ENCODE measurements around the gene RGS4.

- TF ChIP-seq CTCF (IDR thresholded peaks at IDR 0.05) = no peak
- no peak for TF ChIP-seq POLR2A (IDR thresholded peaks at IDR 0.05)
These were observed 15.2 kb downstream of the RGS4 start for GRCh38 chr1:163084330-163084729.

All from Peyer's patch (tissue), 4 donors.